Keratinocyte (primary cell): ENCODE measurements around the gene GLB1L2. TPM values are rescaled to one million over a fixed set of nuclear protein-coding genes. Genes with fewer than 3 reads are reported as not detected.

Source experiments
- DNase-seq: peaks from one replicate; pipeline ENCODE4 v3.0.0-alpha.2; 2011; ENCODE audit warnings: low read depth, missing footprints, low spot score
- FAIRE-seq: peaks from 2 replicates; lab custom pipeline; 2011; peaks lifted over from hg19 to GRCh38; lab: Jason Lieb, UNC
- H2AFZ ChIP-seq: 2 replicates; pipeline ENCODE4 v1.6.0; 2012; ENCODE audit warnings: low read length, control low read depth, inconsistent platforms; ENCODE audit not compliant: control insufficient read depth
- H3K27ac ChIP-seq: 2 replicates; pipeline ENCODE4 v1.5.1; 2011; ENCODE audit warnings: low read length; ENCODE audit not compliant: control insufficient read depth, insufficient read depth
- H3K27me3 ChIP-seq: 3 replicates; pipeline ENCODE4 v1.6.0; 2011; ENCODE audit warnings: low read length; ENCODE audit not compliant: control insufficient read depth, insufficient read depth; ENCODE audit errors: extremely low read depth
- H3K36me3 ChIP-seq, 2 experiments: 2 replicates in 1 of 2; 3 replicates in 1 of 2; pipeline ENCODE4 v1.5.1; 2011; ENCODE audit warnings: low read length in 2 of 2, mild to moderate bottlenecking in 1 of 2; ENCODE audit not compliant: control insufficient read depth in 2 of 2, insufficient read depth in 2 of 2; ENCODE audit errors: extremely low read depth in 1 of 2
- H3K4me1 ChIP-seq: 3 replicates; pipeline ENCODE4 v1.5.1; 2011; ENCODE audit warnings: low read length; ENCODE audit not compliant: control insufficient read depth, insufficient read depth; ENCODE audit errors: extremely low read depth
- H3K4me2 ChIP-seq: 3 replicates; pipeline ENCODE4 v1.6.0; 2011; ENCODE audit warnings: low read depth, low read length; ENCODE audit not compliant: control insufficient read depth, insufficient read depth; ENCODE audit errors: extremely low read depth
- H3K4me3 ChIP-seq, 3 experiments: fragments of 200-600 bp in 1 of 3; sonication (generic) in 1 of 3; 2 replicates in 2 of 3; 3 replicates in 1 of 3; pipeline ENCODE4 v1.5.1; 2011 to 2016; ENCODE audit warnings: low read length in 3 of 3, mild to moderate bottlenecking in 3 of 3, control low read depth in 2 of 3, inconsistent platforms in 1 of 3, low read depth in 1 of 3, mixed read lengths in 1 of 3, mixed run types in 1 of 3, moderate library complexity in 1 of 3; ENCODE audit not compliant: control insufficient read depth in 2 of 3, insufficient read depth in 2 of 3; ENCODE audit errors: extremely low read depth in 1 of 3
- H3K79me2 ChIP-seq: 2 replicates; pipeline ENCODE4 v1.6.0; 2012; ENCODE audit warnings: low read length; ENCODE audit not compliant: control insufficient read depth, insufficient read depth
- H3K9ac ChIP-seq: 3 replicates; pipeline ENCODE4 v1.6.0; 2011; ENCODE audit warnings: low read length; ENCODE audit not compliant: control insufficient read depth, insufficient read depth; ENCODE audit errors: extremely low read depth
- H3K9me1 ChIP-seq: 3 replicates; pipeline ENCODE4 v1.6.0; 2011; ENCODE audit warnings: low read length; ENCODE audit not compliant: control insufficient read depth, insufficient read depth; ENCODE audit errors: extremely low read depth
- H3K9me3 ChIP-seq: 2 replicates; pipeline ENCODE4 v1.5.1; 2012; ENCODE audit warnings: low read depth, low read length; ENCODE audit not compliant: control insufficient read depth
- H4K20me1 ChIP-seq: 3 replicates; pipeline ENCODE4 v1.6.0; 2011; ENCODE audit warnings: low read length; ENCODE audit not compliant: control insufficient read depth, insufficient read depth; ENCODE audit errors: extremely low read depth
- EZH2 ChIP-seq: IDR thresholded peaks from one replicate; pipeline ENCODE4 v1.6.1; 2012; ENCODE audit warnings: inconsistent platforms, mild to moderate bottlenecking, low read length, moderate library complexity
- dilution Hi-C: fragments of 300-500 bp; cut with MboI; formaldehyde crosslinking; loops from one replicate; pipeline ENCODE4 v1.7.0; 2020; ENCODE audit warnings: low sequenced_read_pairs; ENCODE audit not compliant: extremely low pct_ligation_motif_present
- polyA plus RNA-seq, 5 experiments: library from polyadenylated mRNA; depleted of rRNA in 3 of 5; stranded (reverse) in 3 of 5; stranded (forward) in 1 of 5; unstranded in 1 of 5; fragments of >200 nt; gene quantifications; 1 replicate in 1 of 5; 2 replicates in 3 of 5; 3 replicates in 1 of 5; pipeline versions ENCODE4 v1.2.1 to v1.2.3, GENCODE V29; 2011 to 2012; ENCODE audit warnings: missing spikeins in 2 of 5, low read depth in 1 of 5, low replicate concordance in 1 of 5
- TF ChIP-seq, protein P1 (sequence below), 3 experiments: IDR thresholded peaks in 1 of 3; conservative IDR thresholded peaks in 1 of 3; optimal IDR thresholded peaks in 1 of 3; 2 replicates in 2 of 3; 3 replicates in 1 of 3; pipeline versions ENCODE3 to v1.5.1; 2011; ENCODE audit warnings: low read length in 3 of 3, mild to moderate bottlenecking in 3 of 3, moderate library complexity in 2 of 3, control low read depth in 1 of 3, inconsistent platforms in 1 of 3; ENCODE audit not compliant: insufficient read depth in 2 of 3; ENCODE audit errors: extremely low read depth in 1 of 3

The GLB1L2 gene
- polyA plus RNA-seq, 1 donor (not counting 4 experiments of a cell fraction or from before 2014, with no cell fraction given): 4.3 TPM

DNA sequence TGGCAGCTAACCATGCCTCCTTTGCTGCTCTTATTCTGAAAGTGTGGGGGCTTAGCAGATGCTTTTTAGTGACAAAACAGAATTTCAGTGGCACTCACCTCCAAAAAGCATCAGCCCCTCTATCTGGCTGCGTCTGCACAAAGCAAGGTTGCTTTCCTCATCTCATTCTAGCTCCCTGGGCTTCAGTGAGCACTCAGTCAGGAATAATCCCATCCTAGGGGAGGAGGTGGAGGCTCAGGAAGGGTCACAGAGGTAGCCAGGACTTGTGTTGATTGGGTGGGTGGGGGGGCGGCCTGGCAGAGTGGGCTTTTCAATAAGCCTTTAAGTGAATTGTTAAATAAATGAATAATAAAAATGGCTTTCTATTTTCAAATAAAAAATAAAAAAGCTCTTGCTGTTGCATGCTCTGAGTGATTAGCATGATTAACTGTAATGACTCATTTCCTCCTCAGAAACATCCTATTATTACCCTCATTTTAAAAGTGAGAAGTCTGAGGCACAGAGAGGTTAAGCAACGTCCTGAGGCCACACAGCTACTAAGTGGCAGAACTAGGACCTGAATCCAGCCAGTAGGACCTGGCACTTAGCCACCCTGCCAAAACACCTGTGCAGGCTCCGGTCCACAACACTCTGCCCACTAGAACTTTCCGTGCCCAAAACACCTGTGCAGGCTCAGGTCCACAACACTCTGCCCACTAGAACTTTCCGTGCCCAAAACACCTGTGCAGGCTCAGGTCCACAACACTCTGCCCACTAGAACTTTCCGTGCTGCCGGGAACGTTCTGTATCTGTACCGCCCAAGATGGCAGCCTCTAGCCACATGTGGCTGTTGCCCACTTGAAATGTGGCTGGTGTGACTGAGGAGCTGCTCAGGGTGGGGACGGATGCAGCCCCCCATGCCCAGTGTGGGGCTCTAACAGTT is 74.7 kb downstream of the GLB1L2 start:
- H3K9ac ChIP-seq: no peak overlapping the region
- no peaks in the 10 kb centered on the region for H3K9me3 ChIP-seq
- H3K9me1 ChIP-seq: no peaks in the 10 kb centered on the region
- no peak for DNase-seq
- peaks cover 9% of the 10 kb centered on the region for H3K4me1 ChIP-seq
- dilution Hi-C loops: no loop called here
- H3K4me3 ChIP-seq: no peak overlapping the region
- no peaks in the 10 kb centered on the region for H3K36me3 ChIP-seq
- no peaks in the 10 kb centered on the region for H4K20me1 ChIP-seq
- no peak overlapping the region for H3K4me2 ChIP-seq
- H2AFZ ChIP-seq: peak overlapping the region; percentile 22
- no peak overlapping the region for H3K27ac ChIP-seq
- H3K27me3 ChIP-seq: peaks cover 34% of the 10 kb centered on the region
- no peaks in the 10 kb centered on the region for H3K79me2 ChIP-seq
- TF ChIP-seq, protein P1, sequence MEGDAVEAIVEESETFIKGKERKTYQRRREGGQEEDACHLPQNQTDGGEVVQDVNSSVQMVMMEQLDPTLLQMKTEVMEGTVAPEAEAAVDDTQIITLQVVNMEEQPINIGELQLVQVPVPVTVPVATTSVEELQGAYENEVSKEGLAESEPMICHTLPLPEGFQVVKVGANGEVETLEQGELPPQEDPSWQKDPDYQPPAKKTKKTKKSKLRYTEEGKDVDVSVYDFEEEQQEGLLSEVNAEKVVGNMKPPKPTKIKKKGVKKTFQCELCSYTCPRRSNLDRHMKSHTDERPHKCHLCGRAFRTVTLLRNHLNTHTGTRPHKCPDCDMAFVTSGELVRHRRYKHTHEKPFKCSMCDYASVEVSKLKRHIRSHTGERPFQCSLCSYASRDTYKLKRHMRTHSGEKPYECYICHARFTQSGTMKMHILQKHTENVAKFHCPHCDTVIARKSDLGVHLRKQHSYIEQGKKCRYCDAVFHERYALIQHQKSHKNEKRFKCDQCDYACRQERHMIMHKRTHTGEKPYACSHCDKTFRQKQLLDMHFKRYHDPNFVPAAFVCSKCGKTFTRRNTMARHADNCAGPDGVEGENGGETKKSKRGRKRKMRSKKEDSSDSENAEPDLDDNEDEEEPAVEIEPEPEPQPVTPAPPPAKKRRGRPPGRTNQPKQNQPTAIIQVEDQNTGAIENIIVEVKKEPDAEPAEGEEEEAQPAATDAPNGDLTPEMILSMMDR (optimal IDR thresholded peaks at IDR 0.05 in 1 of 3, IDR thresholded peaks at IDR 0.05 in 1 of 3, conservative IDR thresholded peaks at IDR 0.05 in 1 of 3; ENCODE audit: extremely low read depth in 1 of 3, insufficient read depth in 2 of 3, low read length in 3 of 3): no peak
- no peak for TF ChIP-seq EZH2
- FAIRE-seq: peak; percentile 51

DNA sequence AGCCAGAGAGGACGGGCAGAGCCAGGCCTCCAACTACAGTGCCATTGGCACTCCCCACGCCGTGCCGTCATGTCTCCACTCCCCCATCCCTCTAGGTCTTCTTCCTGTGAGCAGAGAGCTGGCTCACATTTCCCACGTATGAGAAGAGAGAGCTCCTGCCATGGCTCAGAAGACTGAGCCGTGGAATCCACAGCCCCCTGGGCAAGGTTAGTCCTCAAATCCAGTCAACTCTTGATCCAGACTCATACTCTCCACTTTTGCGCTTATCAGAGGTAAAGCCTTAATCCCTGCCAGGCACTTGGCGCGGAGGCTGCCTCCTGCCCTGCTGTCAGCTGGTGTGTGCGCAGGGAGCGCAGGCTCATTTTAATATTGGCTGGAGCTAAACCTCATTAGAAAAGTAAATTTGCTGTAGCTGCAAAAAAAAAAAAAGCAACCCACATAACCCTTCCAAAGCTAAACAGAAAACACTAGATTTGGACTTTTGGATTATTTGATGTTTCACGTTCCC is 75.6 kb downstream of the GLB1L2 start:
- Histone ChIP-seq H3K4me2 (peak overlapping the region; percentile 10), H4K20me1 (no peaks in the 10 kb centered on the region), H3K27ac (no peak overlapping the region), H3K79me2 (no peaks in the 10 kb centered on the region), H3K27me3 (peaks cover 36% of the 10 kb centered on the region), H3K9me3 (no peaks in the 10 kb centered on the region), H3K36me3 (no peaks in the 10 kb centered on the region), H3K4me3 (no peak overlapping the region), H3K9me1 (no peaks in the 10 kb centered on the region), H2AFZ (peak overlapping the region; percentile 15), H3K4me1 (peaks cover 9% of the 10 kb centered on the region), H3K9ac (no peak overlapping the region)
- no peak for DNase-seq
- dilution Hi-C loops: no loop called here
- no peak for TF ChIP-seq EZH2
- TF ChIP-seq, protein P1 (optimal IDR thresholded peaks at IDR 0.05 in 1 of 3, IDR thresholded peaks at IDR 0.05 in 1 of 3, conservative IDR thresholded peaks at IDR 0.05 in 1 of 3; ENCODE audit: extremely low read depth in 1 of 3, insufficient read depth in 2 of 3, low read length in 3 of 3): no peak
- no peak for FAIRE-seq
